K562 (cell line): ENCODE measurements around the gene SORCS2. TPM values are rescaled to one million over a fixed set of nuclear protein-coding genes. Genes with fewer than 3 reads are reported as not detected.

Experiments used
- ATAC-seq: fragments of 200-7000 bp; cut with Tn5 transposase; 3 replicates; pipeline ENCODE4 v1.9.1; 2020; ENCODE audit warnings: moderate library complexity
- BruUV-seq: library from RNA; stranded (reverse); fragments of 400-500 nt; replicated peaks from 2 replicates; lab custom pipeline; 2021; lab: Mats Ljungman, UMichigan
- CTCF ChIA-PET: fragments of 300-600 bp; formaldehyde crosslinking; extraction: SDS; loops from one replicate; lab custom pipeline; 2021; ENCODE audit warnings: low intra/inter-chr PET ratio; lab: Yijun Ruan, JAX
- POLR2A ChIA-PET: fragments of 300-600, 350-650 bp; sonication (Branson Sonifier 250); formaldehyde crosslinking; extraction: SDS; loops from one replicate; lab custom pipeline; 2021; ENCODE audit warnings: antibody characterized with exemption, inconsistent platforms; lab: Yijun Ruan, JAX
- DNase-seq, 4 experiments: peaks; one replicate each; pipeline versions ENCODE4 v3.0.0 to v3.0.0-alpha.2; 2011 to 2018; ENCODE audit warnings: low spot score in 3 of 4, mixed read lengths in 3 of 4; ENCODE audit errors: extremely low read depth in 1 of 4
- FAIRE-seq: peaks from 2 replicates; lab custom pipeline; 2011; peaks lifted over from hg19 to GRCh38; lab: Jason Lieb, UNC
- H2AFZ ChIP-seq: 2 replicates; pipeline ENCODE4 v1.6.0; 2011; ENCODE audit warnings: low read depth, low read length, control low read depth, inconsistent platforms
- H3K27ac ChIP-seq: fragments of 200-600 bp; 3 replicates; pipeline ENCODE4 v1.8.0; 2011; ENCODE audit warnings: low read depth, mild to moderate bottlenecking, control low read depth, inconsistent platforms, low read length, moderate library complexity, mixed read lengths; ENCODE audit errors: extremely low read depth
- H3K27me3 ChIP-seq, 2 experiments: fragments of 300-600 bp in 1 of 2; 2 replicates in 1 of 2; 3 replicates in 1 of 2; pipeline versions ENCODE4 v1.6.0 to v1.8.0; 2011; ENCODE audit warnings: inconsistent platforms in 2 of 2, low read length in 2 of 2, mild to moderate bottlenecking in 1 of 2, mixed read lengths in 1 of 2, moderate library complexity in 1 of 2; ENCODE audit not compliant: control insufficient read depth in 2 of 2, insufficient read depth in 2 of 2
- H3K36me3 ChIP-seq: fragments of 300-600 bp; 3 replicates; pipeline ENCODE4 v1.8.0; 2011; ENCODE audit warnings: mild to moderate bottlenecking, low read length, inconsistent platforms; ENCODE audit not compliant: control insufficient read depth, insufficient read depth
- H3K4me1 ChIP-seq, 2 experiments: fragments of 200-600 bp in 1 of 2; replicated peaks in 1 of 2; 2 replicates in 1 of 2; 3 replicates in 1 of 2; pipeline versions ENCODE4 v1.5.1 to v1.8.0; 2011; ENCODE audit warnings: inconsistent platforms in 2 of 2, low read length in 2 of 2, mild to moderate bottlenecking in 1 of 2, mixed read lengths in 1 of 2, moderate library complexity in 1 of 2; ENCODE audit not compliant: control insufficient read depth in 2 of 2, insufficient read depth in 2 of 2
- H3K4me2 ChIP-seq: 2 replicates; pipeline ENCODE4 v1.6.1; 2011; ENCODE audit warnings: low read length, control low read depth, inconsistent platforms, mixed read lengths; ENCODE audit not compliant: insufficient read depth
- H3K4me3 ChIP-seq: fragments of 200-600 bp; sonication (generic), shearing (Covaris generic); 2 replicates; pipeline ENCODE4 v1.5.1; 2016; ENCODE audit warnings: control low read depth, inconsistent platforms
- H3K79me2 ChIP-seq: fragments of 200-600 bp; 3 replicates; pipeline ENCODE4 v1.8.0; 2011; ENCODE audit warnings: low read length, inconsistent platforms; ENCODE audit not compliant: control insufficient read depth, insufficient read depth
- H3K9ac ChIP-seq, 2 experiments: 2 replicates each; pipeline versions ENCODE4 v1.6.0 to v1.6.1; 2011; ENCODE audit warnings: low read depth in 2 of 2, low read length in 2 of 2, control low read depth in 1 of 2, inconsistent platforms in 1 of 2, mild to moderate bottlenecking in 1 of 2, mixed read lengths in 1 of 2; ENCODE audit not compliant: insufficient read depth in 1 of 2
- H3K9me1 ChIP-seq: one replicate; pipeline ENCODE4 v1.6.0; 2011; ENCODE audit warnings: inconsistent platforms, mild to moderate bottlenecking, low read length, moderate library complexity; ENCODE audit not compliant: control insufficient read depth, insufficient read depth
- H3K9me3 ChIP-seq: replicated peaks from 2 replicates; pipeline ENCODE4 v1.5.1; 2011; ENCODE audit warnings: low read depth, low read length, inconsistent platforms; ENCODE audit not compliant: control insufficient read depth, insufficient read depth
- H4K20me1 ChIP-seq: replicated peaks from 2 replicates; pipeline ENCODE4 v1.6.1; 2011; ENCODE audit warnings: low read length, inconsistent platforms, mixed read lengths; ENCODE audit not compliant: control insufficient read depth, insufficient read depth
- GTF2E2 ChIP-seq: fragments of 200-800 bp; sonication (Bioruptor generic); IDR thresholded peaks from 2 replicates; pipeline ENCODE4 v1.6.1; 2016; ENCODE audit warnings: missing genetic modification characterization, missing compliant biosample characterization
- HNRNPL ChIP-seq: fragments of 200-400 bp; formaldehyde crosslinking; IDR thresholded peaks from 2 replicates; pipeline ENCODE4 v1.6.1; 2017; ENCODE audit warnings: low read depth, mild to moderate bottlenecking, low read length
- KAT2B ChIP-seq: IDR thresholded peaks from one replicate; pipeline ENCODE4 v1.6.1; 2012; ENCODE audit warnings: low read depth, mild to moderate bottlenecking, control low read depth, inconsistent platforms, low read length, moderate library complexity
- PRPF4 ChIP-seq: fragments of 200-400 bp; formaldehyde crosslinking; IDR thresholded peaks from one replicate; pipeline ENCODE4 v1.6.1; 2017; ENCODE audit warnings: low read length, low read depth, mild to moderate bottlenecking; ENCODE audit not compliant: insufficient read depth, poor library complexity, severe bottlenecking
- RBM17 ChIP-seq: fragments of 200-400 bp; formaldehyde crosslinking; IDR thresholded peaks from 2 replicates; pipeline ENCODE4 v1.6.1; 2017; ENCODE audit warnings: low read depth, mild to moderate bottlenecking, low read length, borderline replicate concordance
- ZNF140 ChIP-seq: fragments of 250-450 bp; sonication (Bioruptor Pico); IDR thresholded peaks from 2 replicates; pipeline ENCODE4 v1.8.0; 2021; ENCODE audit warnings: moderate library complexity, mild to moderate bottlenecking, inconsistent platforms
- ZNF197 ChIP-seq: fragments of 200-800 bp; sonication (Bioruptor generic); IDR thresholded peaks from 2 replicates; pipeline ENCODE4 v1.6.1; 2016; ENCODE audit warnings: low read depth, missing genetic modification characterization, missing compliant biosample characterization
- ZNF24 ChIP-seq: fragments of 450-650 bp; IDR thresholded peaks from 2 replicates; pipeline ENCODE4 v1.6.1; 2016
- ZNF778 ChIP-seq: fragments of 450-650 bp; formaldehyde crosslinking; IDR thresholded peaks from 2 replicates; pipeline ENCODE4 v1.4.0; 2020; ENCODE audit warnings: mild to moderate bottlenecking, moderate library complexity
- WGBS: fragments of 100-300 bp; shearing (Covaris generic); methylation state at CpG from one replicate; pipeline ENCODE4 v1.1.6; 2016; ENCODE audit warnings: low coverage, mixed read lengths; ENCODE audit not compliant: insufficient coverage; ENCODE audit errors: missing lambda C conversion rate; 5-methylcytosine and 5-hydroxymethylcytosine counted together
- in situ Hi-C: fragments of 300-500 bp; cut with MboI; formaldehyde crosslinking; loops from 4 replicates; pipeline ENCODE4 v1.15.0; 2018; ENCODE audit warnings: inconsistent platforms, mixed read lengths
- intact Hi-C: fragments of 100-400 bp; cut with micrococcal nuclease; formaldehyde crosslinking; loops from 2 replicates; pipeline ENCODE4 v1.14.2; 2022
- polyA plus RNA-seq, 8 experiments: library from polyadenylated mRNA; depleted of rRNA in 4 of 8; stranded (reverse) in 5 of 8; unstranded in 3 of 8; fragments of >200 nt; fragmentation: Nextera tagmentation in 2 of 8; fragmentation: Illumina TruSeq in 1 of 8; extraction: Ambion mirVana in 2 of 8; extraction: Trizol in 1 of 8; gene quantifications; 2 replicates each; pipeline versions ENCODE4 v1.2.1 to v1.2.3, GENCODE V29; 2011 to 2014; ENCODE audit warnings: inconsistent platforms in 1 of 8, missing spikeins in 1 of 8
- total RNA-seq, 7 experiments: library from RNA; depleted of rRNA in 6 of 7; stranded (reverse); fragments of >200 nt in 6 of 7; fragmentation: Illumina TruSeq in 2 of 7; extraction: Trizol in 2 of 7; gene quantifications; 2 replicates each; pipeline versions ENCODE4 v1.2.1 to v1.2.3, GENCODE V29; 2011 to 2021; ENCODE audit warnings: low replicate concordance in 1 of 7
- TF ChIP-seq, protein P1 (sequence below): sonication (generic); formaldehyde crosslinking; IDR thresholded peaks from 2 replicates; pipeline ENCODE4 v1.8.0; 2022; ENCODE audit warnings: mild to moderate bottlenecking, low read depth, missing genetic modification reagents
- TF ChIP-seq, protein P2 (sequence below): fragments of 450-650 bp; IDR thresholded peaks from 2 replicates; pipeline ENCODE4 v1.6.1; 2018; ENCODE audit not compliant: partially characterized antibody

Gene SORCS2
- total and polyA plus RNA-seq, 9 of the 15 experiments (the other 6 are each of a cell fraction or from before 2014, with no cell fraction given), result not detected

DNA sequence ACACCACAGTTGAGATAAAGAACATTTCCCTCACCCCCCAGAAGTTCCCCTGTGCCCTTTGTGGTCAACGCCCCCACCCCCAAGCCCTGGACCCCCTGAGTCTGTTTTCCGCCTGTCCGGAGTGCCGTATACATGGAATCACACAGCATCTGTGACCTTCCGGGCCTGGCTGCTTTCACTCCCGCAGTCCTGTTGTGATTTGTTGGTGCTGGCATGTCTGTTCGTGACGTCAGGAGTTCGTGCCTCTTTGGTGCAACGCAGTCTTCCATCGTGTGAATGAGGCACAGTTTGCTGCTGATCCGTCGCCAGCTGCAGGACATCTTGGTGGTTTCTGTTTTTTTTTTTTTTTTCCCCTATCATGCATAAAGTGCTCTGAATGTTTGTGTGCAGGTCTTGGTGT lies 180.3 kb downstream of the SORCS2 start:
- no peak overlapping the region for H2AFZ ChIP-seq
- no peaks in the 10 kb centered on the region for H4K20me1 ChIP-seq
- ATAC-seq (no peak), FAIRE-seq (no peak), DNase-seq (no peak)
- H3K79me2 ChIP-seq, result no peaks in the 10 kb centered on the region
- H3K9ac ChIP-seq, result no peak overlapping the region
- intact Hi-C loops (no loop called here), in situ Hi-C loops (no loop called here)
- POLR2A ChIA-PET, result no interaction called here
- H3K27me3 ChIP-seq, result peaks cover 19 to 70% of the 10 kb centered on the region in 2 experiments
- H3K9me3 ChIP-seq, result no peaks in the 10 kb centered on the region
- 2% methylated on average over 13 of the region's 13 CpGs for WGBS
- no peaks in the 10 kb centered on the region for H3K36me3 ChIP-seq
- no peak overlapping the region for H3K4me2 ChIP-seq
- TF ChIP-seq ZNF197 (CRISPR knock-in tag) (no peak), PRPF4 (no peak), HNRNPL (no peak), ZNF778 (no peak), RBM17 (no peak), GTF2E2 (no peak), ZNF140 (CRISPR knock-in tag) (no peak), ZNF24 (no peak), KAT2B (no peak)
- TF ChIP-seq, protein P1, sequence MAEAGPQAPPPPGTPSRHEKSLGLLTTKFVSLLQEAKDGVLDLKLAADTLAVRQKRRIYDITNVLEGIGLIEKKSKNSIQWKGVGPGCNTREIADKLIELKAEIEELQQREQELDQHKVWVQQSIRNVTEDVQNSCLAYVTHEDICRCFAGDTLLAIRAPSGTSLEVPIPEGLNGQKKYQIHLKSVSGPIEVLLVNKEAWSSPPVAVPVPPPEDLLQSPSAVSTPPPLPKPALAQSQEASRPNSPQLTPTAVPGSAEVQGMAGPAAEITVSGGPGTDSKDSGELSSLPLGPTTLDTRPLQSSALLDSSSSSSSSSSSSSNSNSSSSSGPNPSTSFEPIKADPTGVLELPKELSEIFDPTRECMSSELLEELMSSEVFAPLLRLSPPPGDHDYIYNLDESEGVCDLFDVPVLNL (CRISPR knock-in tag), result no peak
- TF ChIP-seq, protein P2, sequence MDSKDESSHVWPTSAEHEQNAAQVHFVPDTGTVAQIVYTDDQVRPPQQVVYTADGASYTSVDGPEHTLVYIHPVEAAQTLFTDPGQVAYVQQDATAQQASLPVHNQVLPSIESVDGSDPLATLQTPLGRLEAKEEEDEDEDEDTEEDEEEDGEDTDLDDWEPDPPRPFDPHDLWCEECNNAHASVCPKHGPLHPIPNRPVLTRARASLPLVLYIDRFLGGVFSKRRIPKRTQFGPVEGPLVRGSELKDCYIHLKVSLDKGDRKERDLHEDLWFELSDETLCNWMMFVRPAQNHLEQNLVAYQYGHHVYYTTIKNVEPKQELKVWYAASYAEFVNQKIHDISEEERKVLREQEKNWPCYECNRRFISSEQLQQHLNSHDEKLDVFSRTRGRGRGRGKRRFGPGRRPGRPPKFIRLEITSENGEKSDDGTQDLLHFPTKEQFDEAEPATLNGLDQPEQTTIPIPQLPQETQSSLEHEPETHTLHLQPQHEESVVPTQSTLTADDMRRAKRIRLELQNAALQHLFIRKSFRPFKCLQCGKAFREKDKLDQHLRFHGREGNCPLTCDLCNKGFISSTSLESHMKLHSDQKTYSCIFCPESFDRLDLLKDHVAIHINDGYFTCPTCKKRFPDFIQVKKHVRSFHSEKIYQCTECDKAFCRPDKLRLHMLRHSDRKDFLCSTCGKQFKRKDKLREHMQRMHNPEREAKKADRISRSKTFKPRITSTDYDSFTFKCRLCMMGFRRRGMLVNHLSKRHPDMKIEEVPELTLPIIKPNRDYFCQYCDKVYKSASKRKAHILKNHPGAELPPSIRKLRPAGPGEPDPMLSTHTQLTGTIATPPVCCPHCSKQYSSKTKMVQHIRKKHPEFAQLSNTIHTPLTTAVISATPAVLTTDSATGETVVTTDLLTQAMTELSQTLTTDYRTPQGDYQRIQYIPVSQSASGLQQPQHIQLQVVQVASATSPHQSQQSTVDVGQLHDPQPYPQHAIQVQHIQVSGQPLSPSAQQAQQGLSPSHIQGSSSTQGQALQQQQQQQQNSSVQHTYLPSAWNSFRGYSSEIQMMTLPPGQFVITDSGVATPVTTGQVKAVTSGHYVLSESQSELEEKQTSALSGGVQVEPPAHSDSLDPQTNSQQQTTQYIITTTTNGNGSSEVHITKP, result no peak
- H3K9me1 ChIP-seq, result no peaks in the 10 kb centered on the region
- no peak overlapping the region for H3K27ac ChIP-seq
- BruUV-seq, result no TSS peak
- CTCF ChIA-PET, result no interaction called here
- H3K4me3 ChIP-seq, result no peak overlapping the region
- no peaks in the 10 kb centered on the region for H3K4me1 ChIP-seq
